GM12892 (cell line): ENCODE measurements around the gene MAP4.
A peak's percentile ranks its signal among the peaks of the same experiment; 100 is the strongest.
"Not testable (repeated sequence)": the region's sequence is repeated elsewhere in the genome, so short reads cannot be mapped to it uniquely, and the experiment has no call there.

ENCODE experiments used
- DNase-seq: peaks from one replicate; pipeline ENCODE4 v3.0.0; 2011; ENCODE audit not compliant: insufficient read length
- FAIRE-seq: peaks from 2 replicates; lab custom pipeline; 2011; peaks lifted over from hg19 to GRCh38; lab: Jason Lieb, UNC
- POLR2A ChIP-seq: IDR thresholded peaks from 2 replicates; pipeline ENCODE4 v1.6.1; 2011; ENCODE audit warnings: low read depth, low read length, control low read depth
- POLR2AphosphoS5 ChIP-seq: IDR thresholded peaks from 2 replicates; pipeline ENCODE4 v1.6.1; 2011; ENCODE audit warnings: low read depth, low read length, control low read depth
- TAF1 ChIP-seq: IDR thresholded peaks from 2 replicates; pipeline ENCODE4 v1.6.1; 2011; ENCODE audit warnings: low read depth, mild to moderate bottlenecking, control low read depth, low read length, borderline replicate concordance

Gene MAP4

GRCh38 chr3:47841786-47842349 is 174.3 kb downstream of the MAP4 start:
- TF ChIP-seq TAF1, result no peak
- TF ChIP-seq POLR2A, result no peak
- TF ChIP-seq POLR2AphosphoS5, result no peak
- FAIRE-seq (no peak), DNase-seq (no peak)

- FAIRE-seq (no peak), DNase-seq (no peak)
- no peak for TF ChIP-seq TAF1
- TF ChIP-seq POLR2A, result no peak
- no peak for TF ChIP-seq POLR2AphosphoS5
These were observed 177.7 kb downstream of the MAP4 start for GRCh38 chr3:47838503-47838902.

DNA sequence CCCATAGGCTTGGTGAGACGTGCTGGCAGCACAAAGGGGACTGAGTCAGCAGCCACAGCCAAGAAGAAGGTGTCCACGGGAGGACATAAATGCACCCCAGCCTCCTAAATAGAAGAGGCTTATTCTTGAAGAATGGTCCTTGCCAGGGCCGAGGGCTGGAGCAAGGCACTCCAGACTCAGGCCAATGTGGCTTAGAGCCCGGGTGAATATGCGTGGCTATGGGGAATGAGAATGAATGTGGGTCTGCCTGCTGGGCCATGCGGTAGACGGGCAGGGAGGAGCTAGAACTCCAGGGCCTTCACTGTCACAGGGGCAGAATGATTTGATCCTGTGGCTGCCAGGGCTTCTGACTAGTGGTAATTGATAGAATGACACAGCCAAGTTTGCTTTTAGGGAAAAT is 179.2 kb downstream of the MAP4 start:
- DNase-seq (no peak), FAIRE-seq (no peak)
- TF ChIP-seq TAF1 (no peak), POLR2AphosphoS5 (no peak), POLR2A (no peak)

DNA sequence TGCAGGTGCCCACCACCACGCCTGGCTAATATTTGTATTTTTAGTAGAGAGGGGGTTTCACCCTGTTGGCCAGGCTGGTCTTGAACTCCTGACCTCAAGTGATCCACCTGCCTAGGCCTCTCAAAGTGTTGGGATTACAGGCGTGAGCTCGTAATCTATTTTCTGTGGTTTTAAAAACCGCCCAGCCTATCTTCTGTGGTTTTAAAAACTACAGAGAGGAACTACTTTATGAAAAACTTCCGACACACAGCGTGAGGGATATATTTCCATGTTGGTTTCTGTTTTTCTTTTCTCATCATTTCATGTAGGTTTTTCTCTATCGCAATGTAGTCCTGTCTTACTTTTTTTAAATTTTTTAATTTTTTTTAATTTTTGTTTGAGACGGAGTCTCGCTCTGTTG is 186.7 kb downstream of the MAP4 start:
- DNase-seq, FAIRE-seq: not testable (repeated sequence)

DNA sequence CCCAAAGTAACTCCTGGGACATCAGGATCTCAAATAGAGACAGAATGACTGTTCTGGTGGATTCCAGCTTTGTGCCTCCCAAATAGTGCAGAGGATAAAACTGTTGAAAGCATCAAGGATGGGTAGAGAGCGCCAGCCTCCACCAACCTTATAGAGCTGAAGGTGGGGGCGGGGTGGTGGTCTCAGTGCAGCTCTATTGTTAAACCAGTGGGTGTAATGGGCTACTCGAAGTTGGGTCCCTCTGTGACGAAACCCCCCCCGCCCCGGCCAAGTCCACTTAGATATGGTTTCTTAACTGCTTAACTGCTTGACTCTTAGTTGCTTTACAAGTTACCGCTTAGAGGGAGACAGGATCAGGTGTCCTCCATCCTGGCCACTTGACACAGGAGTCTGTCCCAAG is 190.6 kb downstream of the MAP4 start:
- TF ChIP-seq POLR2AphosphoS5, result no peak
- no peak for TF ChIP-seq TAF1
- TF ChIP-seq POLR2A, result no peak
- DNase-seq (no peak), FAIRE-seq (no peak)

- peak; percentile 96 for DNase-seq
- FAIRE-seq, result peak; percentile 97
These were observed 191.4 kb downstream of the MAP4 start for GRCh38 chr3:47824541-47825473.

DNA sequence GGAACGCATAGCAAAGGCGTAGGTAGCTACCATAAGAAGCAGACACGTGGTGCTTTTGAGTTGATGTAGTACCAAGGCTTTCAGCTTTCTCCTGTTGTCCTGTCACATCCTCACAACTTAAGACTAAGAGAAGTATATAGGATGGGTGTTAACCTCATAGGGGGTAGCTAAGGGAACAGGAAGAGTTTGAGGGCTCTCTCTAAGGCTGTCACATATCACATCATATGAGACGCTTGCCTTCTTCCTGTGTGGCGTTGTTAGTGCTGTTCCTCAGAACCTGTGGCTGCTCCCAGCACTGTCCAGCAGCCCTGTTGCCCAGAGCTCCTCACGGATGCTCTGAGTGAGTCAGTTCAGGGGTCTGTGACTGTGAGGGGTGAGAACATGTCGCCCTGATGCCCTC is 198.6 kb downstream of the MAP4 start:
- TF ChIP-seq TAF1 (no peak), POLR2A (no peak), POLR2AphosphoS5 (no peak)
- FAIRE-seq (no peak), DNase-seq (no peak)

More at GRCh38 chr3:47824541-47825473, 191.4 kb downstream of the MAP4 start:
- TF ChIP-seq TAF1 (peak; percentile 94), POLR2A (peak; percentile 86), POLR2AphosphoS5 (peak; percentile 77)

- FAIRE-seq (no peak), DNase-seq (no peak)
- no peak for TF ChIP-seq POLR2AphosphoS5
- no peak for TF ChIP-seq TAF1
- TF ChIP-seq POLR2A, result no peak
These were observed 202.6 kb downstream of the MAP4 start for GRCh38 chr3:47813551-47814177.

DNA sequence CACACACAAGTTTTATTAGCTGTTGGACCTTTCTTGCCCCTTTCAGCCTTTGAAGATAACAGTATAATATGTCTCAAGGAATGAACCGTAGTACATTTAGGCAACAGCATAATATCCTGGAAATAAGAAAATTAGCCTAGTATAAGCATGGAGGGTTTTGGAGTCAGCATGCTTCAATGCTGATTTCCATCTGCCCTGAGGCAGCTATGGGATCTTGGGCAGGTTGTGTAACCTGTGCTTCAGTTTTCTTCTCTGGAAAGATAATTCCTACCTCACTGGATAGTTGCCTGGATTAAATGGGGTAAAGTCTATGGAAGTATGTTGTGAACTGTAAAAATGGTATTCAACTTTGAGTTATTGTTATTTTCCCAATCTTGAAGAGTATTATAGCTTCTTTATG is 211.6 kb downstream of the MAP4 start:
- no peak for DNase-seq
- FAIRE-seq, result no peak
- TF ChIP-seq POLR2A, result no peak
- TF ChIP-seq TAF1, result no peak
- no peak for TF ChIP-seq POLR2AphosphoS5

DNA sequence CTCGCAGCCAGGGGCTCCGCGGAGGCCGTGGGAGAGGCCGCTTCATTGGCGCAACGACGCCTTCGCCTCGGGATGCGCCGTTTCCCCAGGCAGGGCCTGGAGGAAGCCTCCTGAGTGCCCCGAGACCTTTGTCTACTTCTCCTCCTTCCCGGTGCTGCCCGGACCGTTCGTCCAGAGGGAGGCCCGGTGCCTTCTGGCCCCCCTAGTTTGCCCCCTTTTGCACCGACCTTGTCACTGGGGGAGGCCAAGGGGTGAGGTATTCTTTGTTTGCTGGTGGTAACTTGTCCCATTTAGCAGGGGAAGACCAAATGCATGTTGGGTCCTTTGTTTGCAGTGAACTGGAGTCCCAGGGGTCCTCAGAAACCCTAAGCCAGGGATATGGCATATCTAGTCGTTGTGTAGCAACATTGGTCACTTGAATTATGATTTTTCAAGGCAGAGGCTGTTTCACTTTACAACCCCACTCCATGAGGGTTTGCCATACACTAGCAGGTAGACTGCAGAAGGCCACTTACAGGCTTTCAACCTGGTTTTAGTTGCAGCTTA is 212.7 kb downstream of the MAP4 start:
- TF ChIP-seq TAF1, result no peak
- FAIRE-seq (no peak), DNase-seq (no peak)

- TF ChIP-seq POLR2A, result peak; percentile 59; the same call in 1 of the 2 replicates
- no peak for TF ChIP-seq TAF1
- TF ChIP-seq POLR2AphosphoS5, result no peak
- peak; percentile 92 for DNase-seq
- peak; percentile 85 for FAIRE-seq
These were observed 213.3 kb downstream of the MAP4 start, which contains the start of gene DHX30 for GRCh38 chr3:47802734-47803479. Gene DHX30, plus strand, starts transcription at chr3:47803138. Its CDS starts 7,546 bp downstream, at chr3:47810684.
